Measurements from ENCODE around the gene SLC16A8.

SLC16A8 gene

GRCh38 chr22:38071421-38072321, 12.3 kb downstream of the SLC16A8 start:
- DNase-seq, result peak; percentile 29

GRCh38 chr22:38070250-38070921, 13.6 kb downstream of the SLC16A8 start:
- DNase-seq, result no peak

- peak; percentile 87 for DNase-seq
These were observed 14.4 kb downstream of the SLC16A8 start for GRCh38 chr22:38069372-38070249.

DNA sequence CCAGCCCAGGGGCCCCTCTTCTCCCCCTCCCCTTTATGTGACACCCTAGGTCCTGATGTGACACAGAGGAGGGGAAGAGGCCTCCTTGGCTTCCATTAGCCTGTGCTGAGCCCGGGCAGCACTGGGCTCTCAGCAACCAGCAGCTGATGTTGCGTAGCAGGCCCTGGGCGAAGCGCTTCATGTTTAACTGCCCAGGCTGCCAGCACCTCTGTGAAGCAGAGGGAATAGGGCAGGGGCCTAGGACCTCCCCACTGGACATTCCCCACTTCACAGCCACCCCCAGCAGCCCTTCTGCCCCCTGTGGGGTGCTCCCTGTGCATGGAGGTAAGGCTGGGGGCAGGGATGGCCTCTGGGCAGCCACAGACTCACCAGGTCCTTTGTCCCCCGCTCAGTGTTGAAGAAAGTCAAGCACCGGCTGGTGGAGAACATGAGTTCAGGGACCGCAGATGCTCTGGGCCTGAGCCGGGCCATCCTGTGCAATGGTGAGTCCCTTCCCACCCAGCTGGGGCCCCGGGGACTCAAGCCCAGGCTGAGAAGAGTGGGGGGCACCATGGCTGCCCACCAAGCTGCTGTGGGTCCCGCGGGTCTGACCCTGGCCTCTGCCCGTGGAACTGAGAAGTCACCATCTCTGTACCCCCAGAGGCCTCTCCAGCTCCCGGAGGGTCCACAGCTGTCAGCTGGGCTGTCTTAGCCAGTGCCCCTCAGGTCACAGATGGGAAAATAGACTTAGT, 15.2 kb downstream of the SLC16A8 start:
- no peak for DNase-seq

DNA sequence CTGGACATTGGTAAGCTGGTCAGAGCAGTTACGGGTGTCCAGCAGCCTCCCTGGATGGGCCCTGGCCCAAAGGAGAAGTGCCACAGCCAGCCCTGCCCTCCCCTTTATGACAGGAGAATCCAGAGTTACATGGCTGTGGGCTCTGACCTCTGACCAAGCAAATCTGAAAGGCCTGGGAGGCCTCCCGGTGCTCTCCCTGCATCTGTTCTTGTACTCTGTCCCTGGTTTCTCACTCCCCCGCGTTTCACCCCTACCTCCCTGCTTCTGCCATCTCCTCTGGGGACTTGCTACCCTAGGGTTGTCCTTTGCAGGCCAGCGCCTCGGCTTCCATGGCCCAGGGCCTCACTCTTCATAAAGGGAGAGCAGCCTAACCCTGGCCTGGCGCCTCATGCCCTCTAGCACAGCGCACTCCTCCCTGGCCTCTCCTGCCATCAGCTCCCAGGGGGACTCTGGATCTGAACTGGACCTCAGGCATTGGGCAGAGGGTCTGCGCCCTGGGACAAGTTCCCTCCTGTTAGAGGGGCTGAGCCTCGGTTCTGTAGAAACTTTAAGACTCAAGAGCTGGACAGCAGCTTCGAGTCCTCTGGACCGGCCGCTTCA, 16.1 kb downstream of the SLC16A8 start:
- peak; percentile 24 for DNase-seq

GRCh38 chr22:38067028-38067415, 17.0 kb downstream of the SLC16A8 start:
- DNase-seq, result no peak

- no peak for DNase-seq
These were observed 17.5 kb downstream of the SLC16A8 start for GRCh38 chr22:38066381-38067027.

GRCh38 chr22:38065539-38065938, 18.4 kb downstream of the SLC16A8 start:
- no peak for DNase-seq

DNA sequence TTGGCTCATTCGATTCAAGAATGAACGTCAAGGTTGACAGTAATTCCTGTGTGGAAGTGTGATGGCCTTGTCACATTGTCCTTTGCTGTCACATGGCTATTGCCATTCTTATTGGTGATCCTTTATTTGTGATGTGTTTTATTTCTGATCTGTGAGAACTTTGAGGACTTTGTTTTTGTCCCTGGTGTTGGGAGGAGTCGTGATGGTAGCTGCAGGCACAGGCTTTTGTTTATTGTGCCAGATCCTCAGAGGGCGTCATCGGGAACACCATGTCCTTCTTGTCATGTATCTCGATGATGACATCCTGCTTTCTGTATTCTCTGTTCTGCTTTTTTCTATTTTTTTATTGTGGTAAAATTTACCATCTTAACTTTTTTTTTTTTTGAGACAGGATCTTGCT, 21.2 kb downstream of the SLC16A8 start:
- no peak for DNase-seq

- peak; percentile 92 for DNase-seq
These were observed 26.8 kb downstream of the SLC16A8 start, which contains the start of gene PICK1 for GRCh38 chr22:38056969-38057891. Gene PICK1, plus strand, starts transcription at chr22:38057404. Its CDS starts 406 bp downstream, at chr22:38057810.

- DNase-seq, result peak; percentile 84
These were observed 31.8 kb downstream of the SLC16A8 start for GRCh38 chr22:38051900-38052862.

- no peak for DNase-seq
These were observed 32.7 kb downstream of the SLC16A8 start for GRCh38 chr22:38051261-38051660.

GRCh38 chr22:38050720-38051119, 33.3 kb downstream of the SLC16A8 start:
- no peak for DNase-seq

GRCh38 chr22:38049812-38050619, 34.0 kb downstream of the SLC16A8 start:
- no peak for DNase-seq

GRCh38 chr22:38046070-38046748, 37.8 kb downstream of the SLC16A8 start:
- DNase-seq, result no peak

DNA sequence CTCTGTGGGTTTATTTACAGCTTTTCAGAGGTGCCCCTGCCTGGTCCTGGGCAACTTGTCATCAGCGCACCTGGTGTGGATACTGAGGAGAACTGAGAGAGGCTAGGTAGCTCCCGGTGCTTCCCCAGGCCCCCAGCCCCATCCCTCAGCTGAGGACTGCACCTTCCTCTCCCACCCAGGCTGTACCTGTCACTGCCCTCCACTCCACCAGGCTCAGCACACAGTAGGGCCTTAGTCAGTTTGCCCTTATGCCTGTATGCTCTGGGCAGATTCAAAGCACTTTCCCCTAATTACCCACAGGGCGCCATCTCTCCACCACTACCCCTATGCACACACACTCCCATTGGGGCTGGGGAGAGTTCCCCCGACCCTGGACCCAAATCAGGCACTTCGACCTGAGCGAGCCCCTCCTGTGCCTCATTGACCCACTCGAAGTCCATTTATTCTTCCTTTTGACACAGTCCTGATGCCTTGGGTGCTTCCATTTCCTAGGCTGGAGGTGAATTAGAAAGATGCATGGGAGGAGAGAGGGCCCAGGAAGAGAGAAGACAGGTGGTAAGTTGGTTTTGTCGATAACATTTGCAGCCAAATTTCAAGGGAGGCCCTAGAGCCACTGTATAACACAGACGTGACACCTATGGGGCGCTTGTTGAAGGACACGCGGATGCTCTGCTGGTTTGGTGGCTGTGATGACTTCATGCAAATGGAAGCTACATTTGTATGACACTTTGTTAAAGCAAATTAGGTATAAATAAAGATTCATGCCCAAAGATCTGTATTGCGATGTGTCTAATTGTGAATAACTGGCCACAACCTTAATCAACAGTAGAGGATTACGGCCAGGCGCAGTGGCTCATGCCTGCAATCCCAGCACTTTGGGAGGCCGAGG, 40.6 kb downstream of the SLC16A8 start:
- DNase-seq, result peak; percentile 8

DNA sequence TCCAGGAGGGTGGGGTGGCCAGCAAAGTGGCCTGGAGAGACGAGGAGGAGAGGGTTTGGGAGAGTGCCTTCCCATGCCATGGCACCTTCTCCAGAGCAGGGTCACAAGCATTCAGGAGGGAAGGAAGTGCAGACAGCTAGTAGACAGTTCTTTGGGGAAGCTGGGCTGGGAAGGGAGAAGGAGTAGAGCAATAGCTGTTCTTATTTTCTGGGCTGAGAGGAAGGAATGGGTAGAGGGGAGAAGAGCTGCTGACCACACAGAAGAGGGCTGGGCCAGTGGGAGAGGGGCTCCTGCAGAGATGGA, 41.5 kb downstream of the SLC16A8 start:
- peak; percentile 6 for DNase-seq

Measured in left hindlimb (tissue), 1 donor.